PFSK-1 (cell line): ENCODE measurements around the gene TEPSIN.

Experiments
- POLR2AphosphoS5 ChIP-seq: IDR thresholded peaks from 2 replicates; pipeline ENCODE4 v1.6.1; 2012; ENCODE audit warnings: low read depth, mild to moderate bottlenecking, control low read depth, low read length, moderate library complexity
- TAF1 ChIP-seq: IDR thresholded peaks from 2 replicates; pipeline ENCODE4 v1.6.1; 2012; ENCODE audit warnings: low read length, control low read depth, borderline replicate concordance; ENCODE audit not compliant: insufficient read depth
- TF ChIP-seq, protein P1 (sequence below), 2 experiments: IDR thresholded peaks; 2 replicates each; pipeline versions ENCODE4 v1.6.1 to v1.8.0; 2011 to 2012; ENCODE audit warnings: low read depth in 2 of 2, low read length in 2 of 2, control low read depth in 1 of 2, inconsistent platforms in 1 of 2, mild to moderate bottlenecking in 1 of 2, moderate library complexity in 1 of 2; ENCODE audit not compliant: insufficient read depth in 1 of 2

DNA sequence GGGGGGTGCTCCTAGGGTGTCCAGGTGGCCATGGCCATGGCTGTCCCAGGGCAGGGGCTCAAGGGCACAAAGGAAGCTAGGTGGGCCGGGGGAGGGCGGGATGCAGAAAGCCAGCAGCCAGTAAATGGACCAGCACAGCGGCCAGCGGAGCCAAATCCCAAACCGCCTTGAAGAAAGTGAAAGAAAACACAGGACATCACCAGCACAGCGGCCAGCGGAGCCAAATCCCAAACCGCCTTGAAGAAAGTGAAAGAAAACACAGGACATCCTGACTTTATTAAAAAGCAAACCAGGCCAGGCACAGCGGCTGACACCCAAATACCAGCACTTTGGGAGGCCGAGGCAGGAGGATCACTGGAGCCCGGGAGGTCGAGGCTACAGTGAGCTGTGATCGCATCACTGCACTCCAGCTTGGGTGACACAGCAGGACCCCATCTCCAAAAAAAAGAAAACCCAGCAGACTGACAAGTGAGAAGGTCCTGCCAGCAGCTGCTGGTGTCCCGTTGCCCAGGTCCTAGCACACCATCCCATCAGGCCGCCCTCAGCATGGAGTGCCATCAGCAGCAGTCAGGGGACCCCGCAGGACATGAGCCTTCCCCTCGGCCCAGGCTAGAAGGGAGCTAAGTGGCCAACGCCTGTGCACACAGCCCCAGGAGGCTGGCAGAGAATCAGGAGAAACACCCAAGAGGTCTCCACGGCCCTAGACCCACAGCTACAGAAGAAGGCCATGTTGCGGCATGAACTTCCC is 39.3 kb upstream of the TEPSIN start:
- TF ChIP-seq POLR2AphosphoS5 (no peak), TAF1 (no peak)
- TF ChIP-seq, protein P1, sequence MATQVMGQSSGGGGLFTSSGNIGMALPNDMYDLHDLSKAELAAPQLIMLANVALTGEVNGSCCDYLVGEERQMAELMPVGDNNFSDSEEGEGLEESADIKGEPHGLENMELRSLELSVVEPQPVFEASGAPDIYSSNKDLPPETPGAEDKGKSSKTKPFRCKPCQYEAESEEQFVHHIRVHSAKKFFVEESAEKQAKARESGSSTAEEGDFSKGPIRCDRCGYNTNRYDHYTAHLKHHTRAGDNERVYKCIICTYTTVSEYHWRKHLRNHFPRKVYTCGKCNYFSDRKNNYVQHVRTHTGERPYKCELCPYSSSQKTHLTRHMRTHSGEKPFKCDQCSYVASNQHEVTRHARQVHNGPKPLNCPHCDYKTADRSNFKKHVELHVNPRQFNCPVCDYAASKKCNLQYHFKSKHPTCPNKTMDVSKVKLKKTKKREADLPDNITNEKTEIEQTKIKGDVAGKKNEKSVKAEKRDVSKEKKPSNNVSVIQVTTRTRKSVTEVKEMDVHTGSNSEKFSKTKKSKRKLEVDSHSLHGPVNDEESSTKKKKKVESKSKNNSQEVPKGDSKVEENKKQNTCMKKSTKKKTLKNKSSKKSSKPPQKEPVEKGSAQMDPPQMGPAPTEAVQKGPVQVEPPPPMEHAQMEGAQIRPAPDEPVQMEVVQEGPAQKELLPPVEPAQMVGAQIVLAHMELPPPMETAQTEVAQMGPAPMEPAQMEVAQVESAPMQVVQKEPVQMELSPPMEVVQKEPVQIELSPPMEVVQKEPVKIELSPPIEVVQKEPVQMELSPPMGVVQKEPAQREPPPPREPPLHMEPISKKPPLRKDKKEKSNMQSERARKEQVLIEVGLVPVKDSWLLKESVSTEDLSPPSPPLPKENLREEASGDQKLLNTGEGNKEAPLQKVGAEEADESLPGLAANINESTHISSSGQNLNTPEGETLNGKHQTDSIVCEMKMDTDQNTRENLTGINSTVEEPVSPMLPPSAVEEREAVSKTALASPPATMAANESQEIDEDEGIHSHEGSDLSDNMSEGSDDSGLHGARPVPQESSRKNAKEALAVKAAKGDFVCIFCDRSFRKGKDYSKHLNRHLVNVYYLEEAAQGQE (IDR thresholded peaks at IDR 0.05; ENCODE audit: insufficient read depth in 1 of 2, low read depth in 2 of 2, low read length in 2 of 2), result no peak
